HG03045 (cell line): ENCODE data around the gene SLC12A8.

Source experiments
- ATAC-seq: cut with Tn5 transposase; IDR thresholded peaks from one replicate; pipeline ENCODE4 v1.9.1; 2021; ENCODE audit warnings: mild to moderate bottlenecking, moderate library complexity; ENCODE audit not compliant: unreplicated experiment

Gene SLC12A8

DNA sequence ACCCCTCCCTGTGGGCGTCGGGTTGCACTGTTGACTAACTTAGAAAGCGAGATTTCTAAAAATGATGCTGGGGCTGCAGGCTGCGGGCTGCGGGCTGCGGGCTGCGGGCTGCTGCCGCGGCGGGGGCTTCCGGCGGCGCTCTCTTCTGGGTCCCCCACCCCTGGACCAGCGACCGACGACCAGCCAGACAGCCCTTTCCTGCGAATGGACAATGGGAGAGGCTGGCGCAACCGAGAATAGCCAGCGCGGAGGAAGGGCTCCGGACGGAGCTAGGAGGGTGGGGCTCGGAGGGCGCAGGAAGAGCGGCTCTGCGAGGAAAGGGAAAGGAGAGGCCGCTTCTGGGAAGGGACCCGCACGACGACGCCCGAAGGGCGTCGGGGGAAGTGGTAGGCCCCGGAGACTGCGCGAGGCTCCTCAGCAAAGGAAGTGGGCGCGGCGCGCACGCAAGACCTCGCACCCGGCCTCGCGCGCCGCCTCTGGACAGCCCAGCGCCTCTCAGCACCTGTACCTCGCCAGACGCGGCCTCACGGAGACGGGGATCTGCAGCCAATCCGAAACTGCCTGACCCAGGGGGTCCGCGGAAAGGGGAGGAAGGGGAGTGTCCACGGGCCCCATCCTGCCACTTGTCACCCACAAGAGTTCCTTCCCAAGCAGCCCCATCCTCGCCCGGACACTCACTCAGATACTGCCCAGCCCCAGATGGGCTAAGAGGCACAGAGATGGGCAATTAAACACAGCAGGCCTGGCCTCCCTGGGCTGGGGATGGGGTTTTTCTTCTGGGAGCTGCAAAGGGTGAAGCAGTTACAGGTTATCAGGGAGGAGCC, 70.7 kb downstream of the SLC12A8 start:
- peak; percentile 63 for ATAC-seq

DNA sequence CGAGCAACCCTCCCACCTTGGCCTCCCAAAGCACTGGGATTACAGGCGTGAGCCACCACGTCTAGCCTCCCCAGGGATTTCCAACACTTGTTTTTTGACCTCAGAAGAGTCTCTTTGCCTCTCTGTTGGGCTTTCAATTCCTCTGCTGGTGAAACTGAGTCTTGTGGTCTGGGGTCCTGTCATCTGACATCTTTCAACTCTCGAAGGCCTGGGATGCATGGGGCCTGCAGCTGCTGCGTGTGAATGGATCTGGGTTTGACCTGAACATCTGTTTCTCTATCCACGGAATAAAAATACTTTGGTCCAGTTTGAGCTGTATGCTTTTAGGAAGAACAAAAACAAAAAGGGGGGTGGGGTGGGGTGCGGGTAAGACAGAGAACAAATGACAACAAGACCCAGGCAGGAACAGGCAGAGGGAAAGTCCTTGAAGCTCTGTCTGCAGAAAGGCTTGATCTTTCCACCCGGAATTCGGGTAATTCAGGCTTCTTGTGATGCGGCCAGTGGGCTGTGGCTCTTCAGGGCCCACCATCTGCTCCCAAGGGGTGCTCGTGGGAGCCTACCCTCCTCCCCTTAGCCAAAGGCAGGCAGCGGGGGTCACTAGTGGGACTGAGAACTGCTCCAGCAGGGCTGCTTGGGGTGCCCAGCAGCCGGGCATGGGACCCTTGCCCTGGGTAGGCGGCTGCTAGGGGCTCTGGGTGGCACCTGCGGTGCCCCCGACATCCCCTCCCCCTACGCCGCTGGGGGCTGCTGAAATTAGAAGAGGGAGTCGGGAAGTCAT, 71.5 kb downstream of the SLC12A8 start:
- ATAC-seq, result peak; percentile 24

DNA sequence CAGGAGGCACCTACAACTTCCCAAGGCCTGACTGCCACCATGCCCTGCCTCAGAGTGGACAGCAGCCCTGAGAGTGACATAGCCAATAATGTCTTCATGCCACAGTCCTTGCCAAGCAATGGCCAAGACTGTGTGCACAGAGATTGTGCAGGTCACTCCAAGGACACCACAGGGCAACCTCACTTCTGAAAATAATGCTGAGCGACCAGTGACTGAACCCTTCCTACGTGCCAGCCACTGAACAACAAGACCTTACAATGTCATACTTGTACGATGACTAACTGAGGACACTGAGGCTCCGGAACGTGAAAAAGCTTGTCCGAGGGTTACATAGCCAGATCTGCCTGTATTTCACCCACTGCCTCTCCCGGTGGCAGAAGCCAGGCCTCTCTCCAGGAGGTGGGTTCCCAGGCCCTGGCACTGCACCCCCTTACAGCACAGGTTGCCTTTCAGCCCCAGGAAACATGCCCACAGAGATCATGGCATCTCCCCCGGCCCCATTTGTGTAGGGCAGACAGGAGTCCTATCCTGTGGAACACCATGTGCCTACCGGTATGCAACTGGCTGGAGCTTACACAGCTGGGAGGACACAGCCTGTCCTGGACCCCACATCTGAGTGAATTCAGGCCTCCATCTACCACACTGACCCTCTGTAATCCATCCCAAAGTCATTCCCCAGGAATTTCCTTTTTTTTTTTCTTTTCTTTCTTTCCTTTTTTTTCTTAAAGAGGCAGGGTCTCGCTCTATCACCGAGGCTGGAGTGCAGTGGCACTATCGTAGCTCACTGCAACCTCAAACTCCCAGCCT, 72.3 kb downstream of the SLC12A8 start:
- no peak for ATAC-seq

DNA sequence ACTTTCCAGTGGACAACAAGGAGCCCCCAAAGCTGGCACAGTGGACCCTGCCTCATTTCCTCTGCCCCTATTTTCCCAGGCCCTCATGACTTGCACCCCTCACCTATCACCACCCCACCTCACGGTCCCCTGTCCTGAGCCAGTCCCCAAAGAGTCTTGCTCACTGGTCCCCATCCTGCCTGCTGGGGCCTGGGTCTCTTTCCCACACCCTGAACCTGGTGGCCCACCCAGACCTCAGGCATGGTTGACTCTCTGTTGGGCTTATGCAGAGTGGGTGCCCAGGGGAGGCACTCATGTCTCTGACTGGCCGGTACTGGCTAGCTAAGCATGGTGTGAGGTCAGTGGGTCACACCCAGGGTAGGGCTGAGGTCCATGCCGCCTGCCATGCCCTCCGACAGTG, 73.2 kb downstream of the SLC12A8 start:
- ATAC-seq, result no peak

DNA sequence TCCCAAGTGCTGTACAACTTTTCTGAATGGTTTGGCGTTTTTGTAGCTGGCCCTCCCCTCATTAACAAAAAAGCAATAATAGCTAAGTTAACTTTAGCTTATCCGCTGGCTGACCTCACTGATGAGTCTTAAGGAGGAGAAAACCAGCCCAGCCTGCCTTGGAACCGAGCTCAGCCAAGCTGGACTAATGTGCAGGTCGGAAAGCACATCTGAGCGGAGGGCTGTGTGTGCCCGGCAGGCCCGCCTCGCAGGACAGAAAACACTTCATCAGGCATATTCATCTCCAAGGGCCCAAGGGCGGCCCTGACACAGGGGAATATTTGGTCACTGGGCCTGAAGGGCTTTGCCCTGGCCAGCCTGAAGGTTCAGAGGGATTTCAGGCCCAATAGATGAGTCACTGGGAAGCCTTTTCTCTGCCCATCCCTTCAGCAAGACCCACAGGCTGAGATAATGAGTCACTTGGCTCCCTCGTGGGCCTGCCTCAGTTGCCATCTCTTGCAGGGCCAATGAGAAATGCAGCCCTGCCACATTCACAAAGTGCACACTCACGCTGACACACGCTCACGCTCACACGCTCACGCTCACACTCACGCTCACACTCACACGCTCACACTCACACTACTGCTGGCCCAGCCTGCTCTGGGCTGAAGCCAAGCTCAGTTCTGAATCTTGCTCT, 75.1 kb downstream of the SLC12A8 start:
- no peak for ATAC-seq

DNA sequence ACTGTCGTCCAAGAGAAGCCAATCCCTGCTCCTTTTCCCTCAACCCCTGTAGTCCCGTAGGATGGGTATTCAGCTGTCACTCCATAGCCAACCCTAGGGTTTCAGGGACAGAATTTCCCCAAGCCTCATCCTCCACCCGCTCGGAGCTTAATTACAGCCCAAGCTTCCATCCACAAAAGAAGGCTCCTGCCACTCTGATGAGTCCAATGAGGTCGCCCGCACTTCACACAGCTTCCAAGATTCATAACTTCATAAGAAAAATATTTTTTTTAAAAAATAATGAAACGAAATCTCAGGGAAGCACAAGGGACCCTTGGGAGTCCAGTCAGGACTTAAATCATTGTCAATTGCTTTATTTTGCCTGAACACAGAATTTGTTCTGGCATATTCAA, 75.6 kb downstream of the SLC12A8 start:
- no peak for ATAC-seq

DNA sequence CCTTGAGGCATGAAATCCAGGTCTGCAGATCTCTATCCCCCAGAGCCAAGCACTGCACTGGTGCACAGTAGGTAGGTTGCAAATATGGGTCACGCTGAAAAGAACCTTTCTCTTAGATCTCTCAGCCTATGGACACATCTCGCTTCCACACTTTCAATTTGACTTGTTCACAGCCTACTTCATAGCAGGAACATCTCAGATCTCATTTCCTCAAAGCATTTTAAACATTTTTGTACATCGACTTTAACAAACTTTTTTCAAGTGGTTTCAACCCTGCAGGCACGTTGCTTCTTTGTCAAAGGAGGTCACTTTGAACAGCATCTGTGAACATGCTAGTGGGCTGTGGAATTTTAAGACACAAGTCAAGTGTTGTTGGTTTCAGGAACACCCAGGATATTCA, 76.0 kb downstream of the SLC12A8 start:
- ATAC-seq, result no peak

DNA sequence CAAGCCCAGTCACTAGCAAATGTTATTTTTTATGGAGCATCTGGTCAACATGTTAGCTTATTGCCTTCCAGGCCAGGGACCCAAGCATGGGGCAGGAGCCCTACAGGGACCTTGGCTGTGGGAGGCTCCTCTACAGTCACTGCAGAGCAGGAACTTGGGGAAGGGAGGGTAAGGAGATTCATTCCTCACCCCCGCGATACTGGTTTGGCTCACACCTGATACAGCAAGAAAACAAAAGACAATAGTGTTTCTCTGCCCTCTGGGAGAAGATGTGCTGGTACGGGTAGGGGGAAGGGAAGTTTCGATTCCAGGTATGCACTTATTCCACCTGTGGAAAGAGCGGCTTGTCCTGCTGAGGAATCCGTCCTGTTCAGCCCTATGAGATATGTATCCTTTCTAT, 77.6 kb downstream of the SLC12A8 start:
- no peak for ATAC-seq

DNA sequence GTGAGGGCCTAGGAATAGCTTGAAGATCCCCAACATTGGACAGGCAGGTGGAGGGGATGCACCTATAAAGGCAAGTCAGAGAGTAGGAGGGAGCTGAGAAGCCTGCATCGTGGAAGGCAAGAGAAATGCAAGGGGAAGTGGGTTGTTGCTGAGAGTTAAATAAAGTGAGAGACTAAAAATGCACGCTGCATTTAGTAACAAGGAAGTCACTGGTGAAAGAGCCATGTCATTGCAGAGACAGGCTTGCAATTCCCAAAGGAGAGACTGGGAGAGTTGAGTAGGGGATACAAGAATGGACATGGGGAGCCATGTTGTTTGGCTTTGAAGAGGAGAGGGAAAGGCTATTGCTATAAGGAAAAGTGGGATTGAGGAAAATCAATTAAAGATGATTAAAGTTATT, 79.7 kb downstream of the SLC12A8 start:
- peak; percentile 39 for ATAC-seq

DNA sequence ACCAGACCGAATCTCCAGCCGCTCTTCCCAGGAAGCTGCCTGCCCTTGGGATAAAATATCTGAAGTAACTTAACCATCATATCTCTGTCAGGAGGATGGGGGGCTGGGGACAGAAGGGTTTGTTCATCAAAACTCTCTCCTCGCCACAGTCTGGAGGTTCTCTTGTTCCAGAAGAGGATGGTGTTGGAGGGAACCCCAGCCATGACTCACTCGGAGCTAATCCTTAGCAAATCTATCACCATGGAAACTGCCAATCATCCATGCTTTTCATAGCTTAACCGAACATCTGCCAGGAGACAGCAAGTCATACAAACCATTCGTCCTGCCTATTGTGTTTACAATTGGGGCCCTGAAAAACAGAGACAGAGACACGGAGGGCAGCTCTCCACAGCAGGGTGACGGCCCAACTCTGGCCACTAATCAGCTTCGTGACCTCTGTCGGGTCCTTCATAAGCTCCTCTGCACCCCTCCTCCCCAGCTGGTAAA, 83.0 kb downstream of the SLC12A8 start:
- ATAC-seq, result no peak

DNA sequence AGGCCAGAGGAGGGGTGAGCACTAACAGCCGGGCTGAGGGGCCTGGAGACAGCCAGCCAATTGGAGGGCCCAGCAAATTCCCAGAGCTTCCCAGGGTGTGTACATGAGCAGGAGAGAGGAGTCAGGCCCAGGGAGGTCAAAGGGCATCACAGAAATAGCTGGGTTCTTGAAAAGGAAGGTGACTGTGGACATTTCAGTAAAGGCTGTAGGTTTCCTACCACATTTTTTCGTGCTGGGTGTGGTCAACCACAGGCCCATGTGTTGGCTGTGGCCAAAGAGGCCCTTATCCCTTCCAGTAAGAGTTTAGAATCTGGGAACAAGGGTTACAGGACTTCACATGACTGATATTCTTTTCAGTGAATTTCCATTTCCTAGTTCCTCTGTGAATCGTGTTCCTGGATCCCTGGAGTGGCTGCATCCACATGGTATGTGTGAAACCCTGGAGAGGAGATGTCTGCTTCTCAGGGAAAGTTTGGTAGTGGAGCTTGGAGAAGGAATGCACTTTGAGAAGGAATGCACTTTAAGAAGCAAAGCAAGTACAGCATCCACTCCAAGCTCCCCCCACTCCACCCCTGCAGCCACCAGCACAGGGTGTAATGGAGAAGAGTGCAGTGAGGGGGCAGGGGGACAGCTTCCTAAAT, 83.6 kb downstream of the SLC12A8 start:
- ATAC-seq, result no peak

DNA sequence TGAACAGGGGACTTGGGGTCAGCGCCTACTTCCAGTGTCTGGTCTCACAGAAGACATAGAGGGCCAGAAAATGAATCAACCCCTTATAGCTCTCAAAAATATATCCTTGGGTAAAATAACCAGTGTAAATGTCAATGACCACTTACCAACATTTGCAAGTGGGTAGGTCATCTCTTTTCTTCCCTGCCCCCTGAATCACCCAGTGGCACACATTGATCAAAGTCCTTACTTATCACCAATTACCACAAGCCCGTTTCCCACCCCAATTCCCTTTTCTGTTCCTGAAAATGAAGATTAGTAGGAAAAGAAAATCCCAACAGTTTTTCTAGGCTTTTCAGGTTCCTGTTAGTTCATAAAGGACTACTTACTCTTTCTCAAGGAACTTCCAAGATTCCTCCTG, 86.2 kb downstream of the SLC12A8 start:
- ATAC-seq, result no peak

DNA sequence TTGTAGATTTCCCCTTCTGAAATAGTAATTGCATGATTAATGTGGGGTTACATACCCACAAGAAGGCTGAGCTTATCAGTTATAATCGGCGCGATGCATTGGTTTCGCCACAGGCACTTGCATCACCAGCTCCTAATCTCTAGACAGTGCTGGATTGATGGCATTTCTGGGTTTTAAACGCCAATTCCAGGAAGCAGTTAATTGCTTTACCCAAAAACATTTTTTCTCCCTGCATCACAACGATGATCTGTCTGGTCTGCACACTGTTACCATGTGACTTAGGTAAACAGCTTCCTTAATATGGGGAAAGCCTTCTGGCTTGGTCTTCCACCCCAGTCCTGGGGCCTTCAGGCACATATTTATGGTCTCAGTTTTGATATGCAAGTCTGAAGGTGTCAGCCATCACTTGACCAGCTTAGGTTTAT, 86.7 kb downstream of the SLC12A8 start:
- no peak for ATAC-seq

DNA sequence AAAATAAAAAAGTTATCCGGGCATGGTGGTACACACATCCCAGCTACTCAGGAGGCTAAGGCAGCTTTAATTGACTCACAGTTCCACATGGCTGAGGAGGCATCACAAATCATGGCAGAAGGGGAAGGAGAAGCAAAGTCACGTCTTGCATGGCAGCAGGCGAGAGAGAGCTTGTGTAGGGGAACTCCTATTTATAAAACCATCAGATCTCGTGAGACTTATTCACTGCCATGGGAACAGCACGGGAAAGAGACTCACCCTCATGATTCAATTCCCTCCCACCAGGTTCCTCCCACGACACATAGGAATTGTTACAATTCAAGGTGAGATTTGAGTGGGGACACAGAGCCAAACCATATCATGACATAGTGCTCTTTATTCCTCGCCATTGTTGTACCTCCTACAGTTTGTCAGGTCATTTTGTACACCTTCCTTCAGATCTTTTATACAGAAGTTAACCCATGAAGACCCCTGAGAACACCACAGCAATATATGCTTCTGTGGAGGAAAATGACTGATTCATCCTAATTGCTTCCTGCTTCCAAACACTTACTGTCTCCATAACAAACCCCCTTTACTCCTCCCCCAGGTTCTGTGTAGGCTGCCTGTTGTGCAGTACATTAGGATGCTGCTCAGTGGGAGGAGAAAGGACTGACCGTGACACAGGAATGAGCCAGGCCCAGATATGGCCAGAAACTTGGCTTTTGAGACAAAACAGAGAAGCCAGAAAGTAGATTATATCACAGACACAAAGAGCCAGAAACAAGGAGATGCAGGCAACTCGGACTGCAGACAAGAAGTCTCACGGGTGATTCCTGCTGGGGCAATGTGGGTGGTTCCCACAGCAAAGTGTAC, 88.9 kb downstream of the SLC12A8 start:
- ATAC-seq, result no peak

DNA sequence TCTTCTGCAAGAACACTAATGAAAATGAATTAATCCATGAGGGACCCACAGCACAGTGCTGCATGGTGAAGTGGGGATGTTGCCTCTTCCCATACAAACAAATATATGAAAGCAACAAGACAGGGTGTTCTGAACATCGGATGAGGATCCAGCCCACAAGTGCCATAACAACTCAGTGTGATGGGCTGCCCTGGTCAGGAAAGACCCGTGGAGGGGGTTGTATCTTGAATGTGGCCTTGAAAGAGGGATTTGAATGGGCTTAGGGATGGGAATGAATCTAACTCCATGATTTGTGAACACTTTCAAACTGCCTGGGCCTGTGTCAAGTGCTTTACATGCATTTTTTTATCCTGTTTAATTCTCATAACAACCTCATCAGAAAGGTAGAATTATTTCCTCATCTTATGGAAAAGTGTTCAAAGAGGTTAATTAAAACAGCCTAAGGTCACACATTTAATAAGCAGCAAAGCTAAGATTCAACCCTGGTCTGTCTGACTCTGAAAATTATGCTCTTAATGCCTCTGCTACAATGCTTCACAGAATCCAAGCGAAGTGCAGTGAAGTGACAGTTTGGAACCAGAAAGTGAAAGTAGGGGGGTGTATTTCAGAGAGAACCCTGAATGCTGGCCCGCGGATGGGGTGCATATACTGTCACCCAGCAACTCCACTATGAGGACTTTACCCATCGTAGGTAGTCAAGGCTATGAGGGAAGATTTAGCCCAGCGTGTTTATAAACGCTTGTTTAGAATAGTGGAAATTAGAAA, 91.1 kb downstream of the SLC12A8 start:
- no peak for ATAC-seq

DNA sequence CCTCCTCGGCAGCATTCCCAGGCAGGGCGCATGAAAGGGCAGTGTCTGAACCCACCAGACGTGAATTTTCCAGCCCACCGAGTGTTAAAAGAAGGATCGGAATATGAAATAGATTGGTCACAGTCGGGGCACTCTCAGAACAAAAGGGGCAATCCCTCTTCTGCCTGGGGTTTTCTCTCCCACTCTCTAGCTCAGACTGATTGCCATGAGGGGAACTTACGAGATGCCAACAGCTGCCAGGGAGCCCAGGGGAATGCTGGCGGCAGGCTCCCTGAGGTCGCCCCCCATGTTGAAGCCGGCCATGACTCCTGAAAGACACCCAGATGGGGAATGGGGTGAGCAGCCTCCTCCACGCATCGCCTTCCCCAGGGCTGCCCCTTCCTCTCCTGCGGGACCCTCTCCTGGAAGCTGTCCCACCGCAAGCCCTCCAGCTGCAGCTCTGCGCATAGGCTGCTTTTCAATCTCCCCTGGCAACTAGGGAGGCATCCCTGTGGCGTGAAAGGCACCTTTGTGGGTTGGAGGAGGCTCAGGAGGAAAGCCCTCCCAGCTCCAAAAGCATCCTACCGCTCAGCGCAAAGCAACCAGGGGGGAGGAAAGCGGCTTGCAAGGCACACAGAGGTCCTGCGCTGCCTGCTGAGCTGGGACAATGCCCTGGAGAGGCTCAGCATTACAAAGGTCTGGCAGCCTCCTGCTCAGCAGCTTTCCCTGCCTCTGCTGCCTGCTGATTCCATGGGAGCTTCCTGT, 92.0 kb downstream of the SLC12A8 start:
- peak; percentile 26 for ATAC-seq

DNA sequence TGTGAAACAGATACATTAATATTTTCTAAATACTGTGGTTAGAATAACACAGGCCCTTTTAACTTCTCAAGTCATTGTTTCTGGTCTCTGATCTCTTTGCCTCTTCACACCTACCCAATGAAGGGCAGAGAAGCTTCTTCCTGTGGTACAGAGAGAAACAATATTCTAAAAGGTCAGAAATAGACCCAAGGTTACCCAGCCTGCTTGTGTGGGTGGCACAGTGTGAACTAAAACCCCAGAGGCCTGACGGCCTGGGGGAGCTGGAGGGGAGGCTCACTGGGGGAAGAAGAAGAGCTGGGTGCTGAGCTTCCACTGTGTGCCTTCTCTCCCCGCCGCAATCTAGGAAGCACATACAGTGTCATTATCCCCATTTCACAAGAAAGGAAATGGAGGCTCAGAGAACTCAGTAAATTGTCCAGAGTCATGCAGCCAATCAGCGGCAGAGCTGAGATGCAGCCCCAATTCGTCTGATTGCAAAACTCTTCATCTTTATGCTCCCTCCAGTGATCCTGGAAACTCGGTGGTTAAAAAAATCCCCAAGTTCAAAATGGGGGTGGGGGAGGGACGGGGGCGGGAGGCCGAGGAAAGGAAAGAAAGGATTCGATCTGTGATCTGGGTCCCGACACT, 92.7 kb downstream of the SLC12A8 start:
- peak; percentile 60 for ATAC-seq
